Osteoblast (primary cell): ENCODE measurements around the gene RPS5. TPM values are rescaled to one million over a fixed set of nuclear protein-coding genes. Genes with fewer than 3 reads are reported as not detected.

Source experiments
- DNase-seq: peaks from one replicate; pipeline ENCODE4 v3.0.0; 2011; ENCODE audit warnings: low spot score, mixed read lengths; ENCODE audit not compliant: insufficient read length; ENCODE audit errors: missing footprints
- H2AFZ ChIP-seq: 2 replicates; pipeline ENCODE4 v1.6.0; 2011; ENCODE audit warnings: mild to moderate bottlenecking, low read length
- H3K27ac ChIP-seq: 2 replicates; pipeline ENCODE4 v1.5.1; 2011; ENCODE audit warnings: mild to moderate bottlenecking, low read depth, low read length, moderate library complexity
- H3K27me3 ChIP-seq: 2 replicates; pipeline ENCODE4 v1.6.0; 2012; ENCODE audit warnings: mild to moderate bottlenecking, control low read depth, inconsistent platforms, low read length, moderate library complexity; ENCODE audit not compliant: insufficient read depth
- H3K36me3 ChIP-seq: 2 replicates; pipeline ENCODE4 v1.5.1; 2011; ENCODE audit warnings: mild to moderate bottlenecking, low read length, control low read depth, moderate library complexity; ENCODE audit not compliant: insufficient read depth
- H3K4me1 ChIP-seq: 2 replicates; pipeline ENCODE4 v1.5.1; 2011; ENCODE audit warnings: mild to moderate bottlenecking, low read length, control low read depth, moderate library complexity; ENCODE audit not compliant: insufficient read depth
- H3K4me2 ChIP-seq: 2 replicates; pipeline ENCODE4 v1.6.0; 2011; ENCODE audit warnings: mild to moderate bottlenecking, low read length; ENCODE audit not compliant: insufficient read depth
- H3K4me3 ChIP-seq: fragments of 200-600 bp; sonication (generic); 3 replicates; pipeline ENCODE4 v1.5.1; 2012; ENCODE audit warnings: mild to moderate bottlenecking, low read length, inconsistent platforms; ENCODE audit not compliant: insufficient read depth
- H3K79me2 ChIP-seq: 2 replicates; pipeline ENCODE4 v1.6.0; 2012; ENCODE audit warnings: mild to moderate bottlenecking, low read length, control low read depth, inconsistent platforms; ENCODE audit not compliant: insufficient read depth
- H3K9me3 ChIP-seq: 2 replicates; pipeline ENCODE4 v1.5.1; 2011; ENCODE audit warnings: low read depth, low read length, control low read depth
- H4K20me1 ChIP-seq: 2 replicates; pipeline ENCODE4 v1.6.0; 2012; ENCODE audit warnings: mild to moderate bottlenecking, low read length, control low read depth; ENCODE audit not compliant: insufficient read depth
- total RNA-seq: library from RNA; depleted of rRNA; stranded (reverse); fragments of >200 nt; gene quantifications from 2 replicates; pipeline ENCODE4 v1.2.3, GENCODE V29; 2012
- TF ChIP-seq, protein P1 (sequence below): IDR thresholded peaks from 2 replicates; pipeline ENCODE4 v1.5.1; 2011; ENCODE audit warnings: mild to moderate bottlenecking, low read depth, low read length, moderate library complexity; ENCODE audit errors: extremely low read depth

RPS5 gene
- total RNA-seq, 1 donor, result 1,166 TPM

DNA sequence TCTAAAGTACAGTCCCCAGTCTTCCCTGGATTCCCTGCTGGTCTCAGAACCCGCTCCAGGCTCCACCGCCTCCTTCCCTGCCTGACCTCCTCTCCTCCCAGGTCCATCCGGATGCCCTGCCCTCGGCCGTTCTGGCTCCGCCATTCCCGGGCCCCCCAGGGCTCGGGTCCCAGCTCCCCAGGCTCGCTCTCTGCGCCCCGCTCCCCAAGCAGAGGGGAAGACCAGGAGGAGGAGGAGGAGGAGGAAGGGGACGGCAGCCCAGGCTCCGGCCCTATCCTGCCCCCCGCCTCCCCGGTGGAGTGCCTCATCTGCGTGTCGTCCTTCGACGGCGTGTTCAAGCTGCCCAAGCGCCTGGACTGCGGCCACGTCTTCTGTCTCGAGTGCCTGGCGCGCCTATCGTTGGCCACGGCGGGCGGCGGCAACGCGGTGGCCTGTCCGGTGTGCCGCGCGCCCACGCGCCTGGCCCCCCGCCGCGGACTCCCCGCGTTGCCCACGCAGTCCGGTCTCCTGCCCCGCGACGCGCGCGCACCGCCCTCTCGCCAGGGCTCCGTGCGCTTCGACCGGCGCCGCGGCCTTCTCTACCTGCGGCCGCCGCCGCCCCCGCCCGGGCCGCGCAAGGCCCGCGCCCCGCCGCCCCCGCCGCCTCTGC is 9.0 kb downstream of the RPS5 start:
- no peak overlapping the region for H3K4me2 ChIP-seq
- no peak overlapping the region for H2AFZ ChIP-seq

GRCh38 chr19:58396691-58397532 is 9.8 kb downstream of the RPS5 start:
- TF ChIP-seq, protein P1, sequence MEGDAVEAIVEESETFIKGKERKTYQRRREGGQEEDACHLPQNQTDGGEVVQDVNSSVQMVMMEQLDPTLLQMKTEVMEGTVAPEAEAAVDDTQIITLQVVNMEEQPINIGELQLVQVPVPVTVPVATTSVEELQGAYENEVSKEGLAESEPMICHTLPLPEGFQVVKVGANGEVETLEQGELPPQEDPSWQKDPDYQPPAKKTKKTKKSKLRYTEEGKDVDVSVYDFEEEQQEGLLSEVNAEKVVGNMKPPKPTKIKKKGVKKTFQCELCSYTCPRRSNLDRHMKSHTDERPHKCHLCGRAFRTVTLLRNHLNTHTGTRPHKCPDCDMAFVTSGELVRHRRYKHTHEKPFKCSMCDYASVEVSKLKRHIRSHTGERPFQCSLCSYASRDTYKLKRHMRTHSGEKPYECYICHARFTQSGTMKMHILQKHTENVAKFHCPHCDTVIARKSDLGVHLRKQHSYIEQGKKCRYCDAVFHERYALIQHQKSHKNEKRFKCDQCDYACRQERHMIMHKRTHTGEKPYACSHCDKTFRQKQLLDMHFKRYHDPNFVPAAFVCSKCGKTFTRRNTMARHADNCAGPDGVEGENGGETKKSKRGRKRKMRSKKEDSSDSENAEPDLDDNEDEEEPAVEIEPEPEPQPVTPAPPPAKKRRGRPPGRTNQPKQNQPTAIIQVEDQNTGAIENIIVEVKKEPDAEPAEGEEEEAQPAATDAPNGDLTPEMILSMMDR, result no peak
- H3K27ac ChIP-seq, result no peak overlapping the region
- H3K4me3 ChIP-seq, result no peak overlapping the region
- peak; percentile 66 for DNase-seq
- H2AFZ ChIP-seq, result no peak overlapping the region
- H3K36me3 ChIP-seq, result peaks cover 31% of the 10 kb centered on the region
- peaks cover 30% of the 10 kb centered on the region for H4K20me1 ChIP-seq
- H3K79me2 ChIP-seq, result no peaks in the 10 kb centered on the region
- H3K9me3 ChIP-seq, result no peaks in the 10 kb centered on the region
- H3K4me2 ChIP-seq, result no peak overlapping the region
- H3K4me1 ChIP-seq, result peaks cover 9% of the 10 kb centered on the region
- H3K27me3 ChIP-seq, result peaks cover 9% of the 10 kb centered on the region

More for the DNA sequence above, 9.0 kb downstream of the RPS5 start:
- H3K79me2 ChIP-seq, result peaks cover under 1% of the 10 kb centered on the region
- TF ChIP-seq, protein P1, result no peak
- no peaks in the 10 kb centered on the region for H3K9me3 ChIP-seq
- H4K20me1 ChIP-seq, result peaks cover 34% of the 10 kb centered on the region
- H3K27me3 ChIP-seq, result peaks cover 9% of the 10 kb centered on the region
- DNase-seq, result peak; percentile 83
- peaks cover 9% of the 10 kb centered on the region for H3K4me1 ChIP-seq
- H3K27ac ChIP-seq, result no peak overlapping the region
- H3K36me3 ChIP-seq, result peaks cover 34% of the 10 kb centered on the region
- peak overlapping the region; percentile 28 for H3K4me3 ChIP-seq

DNA sequence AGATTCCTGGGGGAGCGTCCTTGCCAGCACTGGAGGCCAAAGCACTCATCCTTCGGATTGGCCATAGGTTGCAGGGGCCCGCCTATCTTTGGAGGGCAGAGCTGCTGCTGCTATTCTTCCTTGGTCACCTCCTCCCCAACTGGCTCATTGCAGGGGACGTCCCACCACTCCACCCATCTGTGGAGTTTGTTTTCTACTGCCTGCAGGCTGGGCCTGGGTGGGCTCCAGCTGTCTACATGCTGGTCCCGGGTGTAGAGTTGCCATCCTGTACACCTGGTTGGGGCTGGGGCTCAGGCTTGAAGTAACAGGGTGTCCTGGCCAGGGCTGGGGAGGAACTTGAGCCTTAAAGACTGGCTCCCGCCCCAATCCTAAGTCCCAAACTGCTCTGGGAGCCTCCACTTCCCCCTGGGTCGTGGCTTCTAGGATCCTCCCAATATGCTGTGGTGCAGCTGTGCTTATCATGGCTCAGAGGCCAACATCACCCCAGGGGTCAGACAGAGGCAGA is 10.5 kb downstream of the RPS5 start:
- Histone ChIP-seq H3K79me2 (no peaks in the 10 kb centered on the region), H3K27ac (no peak overlapping the region), H3K4me1 (peaks cover 12% of the 10 kb centered on the region), H3K27me3 (peaks cover 9% of the 10 kb centered on the region), H3K36me3 (peaks cover 27% of the 10 kb centered on the region), H3K4me3 (no peak overlapping the region), H3K4me2 (no peak overlapping the region), H4K20me1 (peaks cover 26% of the 10 kb centered on the region), H3K9me3 (no peaks in the 10 kb centered on the region), H2AFZ (no peak overlapping the region)
- DNase-seq, result peak; percentile 89
- TF ChIP-seq, protein P1, result no peak

DNA sequence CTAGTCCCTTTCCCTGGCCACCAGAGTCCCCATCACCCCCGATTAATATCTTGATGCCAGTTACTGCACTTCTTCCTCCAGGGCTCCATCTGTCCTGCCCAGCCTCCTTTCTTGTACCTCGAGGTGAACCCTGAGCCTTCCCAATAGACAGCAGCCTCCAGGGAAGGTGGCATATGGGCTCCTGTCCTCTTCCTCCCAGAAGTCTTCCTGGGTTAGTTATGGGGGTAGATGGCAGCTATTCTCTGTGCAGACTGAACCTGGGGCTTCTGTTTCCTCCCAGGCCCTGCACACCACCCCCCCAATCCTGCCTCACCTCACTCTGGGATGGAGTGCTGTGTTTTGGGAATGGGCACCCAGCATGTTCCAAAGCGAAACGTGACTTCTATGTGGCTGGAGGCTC is 11.0 kb downstream of the RPS5 start:
- DNase-seq, result no peak

More for the DNA sequence above, 11.0 kb downstream of the RPS5 start:
- Histone ChIP-seq H3K4me1 (peaks cover 12% of the 10 kb centered on the region), H3K27me3 (peaks cover 9% of the 10 kb centered on the region), H3K4me2 (no peak overlapping the region), H3K36me3 (peaks cover 22% of the 10 kb centered on the region), H3K79me2 (no peaks in the 10 kb centered on the region), H4K20me1 (peaks cover 22% of the 10 kb centered on the region), H2AFZ (no peak overlapping the region), H3K9me3 (no peaks in the 10 kb centered on the region), H3K27ac (no peak overlapping the region), H3K4me3 (no peak overlapping the region)
- TF ChIP-seq, protein P1, result no peak
